Measurements from ENCODE around the gene TM4SF1.

The TM4SF1 gene

DNA sequence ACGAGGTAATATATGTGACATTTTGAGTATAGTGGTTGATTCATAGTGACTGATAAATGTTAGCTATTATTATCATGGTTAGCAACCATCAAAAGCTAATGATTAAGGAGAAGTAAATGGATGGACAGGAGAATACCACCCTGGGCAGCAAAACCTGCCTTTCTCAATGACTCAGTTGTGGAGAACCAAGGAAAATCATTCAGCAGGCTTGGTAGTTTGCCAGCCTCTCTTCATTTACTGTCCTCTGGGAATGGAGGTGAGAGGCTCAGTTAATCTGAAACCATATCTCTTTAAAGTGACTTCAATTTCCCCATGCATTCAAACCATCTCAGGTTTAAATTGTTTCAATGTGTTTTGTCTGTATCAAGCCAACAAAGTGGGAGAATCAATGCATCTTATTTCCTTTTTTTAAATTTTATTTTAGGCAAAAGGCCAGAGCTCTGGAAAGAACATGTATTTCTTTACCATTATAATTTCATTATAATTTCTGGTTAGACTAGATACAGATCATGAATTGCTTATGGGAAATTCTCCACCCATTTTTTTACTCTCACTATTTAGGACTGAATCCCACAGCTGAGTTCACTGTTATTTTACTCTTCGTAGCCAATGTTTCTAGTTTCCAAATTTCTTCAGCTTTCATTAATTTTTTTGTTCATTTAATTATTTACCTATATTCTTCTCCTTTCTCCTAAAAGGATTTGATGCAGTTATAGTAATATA lies 46.7 kb downstream of the TM4SF1 start:
- TF ChIP-seq, protein P1, sequence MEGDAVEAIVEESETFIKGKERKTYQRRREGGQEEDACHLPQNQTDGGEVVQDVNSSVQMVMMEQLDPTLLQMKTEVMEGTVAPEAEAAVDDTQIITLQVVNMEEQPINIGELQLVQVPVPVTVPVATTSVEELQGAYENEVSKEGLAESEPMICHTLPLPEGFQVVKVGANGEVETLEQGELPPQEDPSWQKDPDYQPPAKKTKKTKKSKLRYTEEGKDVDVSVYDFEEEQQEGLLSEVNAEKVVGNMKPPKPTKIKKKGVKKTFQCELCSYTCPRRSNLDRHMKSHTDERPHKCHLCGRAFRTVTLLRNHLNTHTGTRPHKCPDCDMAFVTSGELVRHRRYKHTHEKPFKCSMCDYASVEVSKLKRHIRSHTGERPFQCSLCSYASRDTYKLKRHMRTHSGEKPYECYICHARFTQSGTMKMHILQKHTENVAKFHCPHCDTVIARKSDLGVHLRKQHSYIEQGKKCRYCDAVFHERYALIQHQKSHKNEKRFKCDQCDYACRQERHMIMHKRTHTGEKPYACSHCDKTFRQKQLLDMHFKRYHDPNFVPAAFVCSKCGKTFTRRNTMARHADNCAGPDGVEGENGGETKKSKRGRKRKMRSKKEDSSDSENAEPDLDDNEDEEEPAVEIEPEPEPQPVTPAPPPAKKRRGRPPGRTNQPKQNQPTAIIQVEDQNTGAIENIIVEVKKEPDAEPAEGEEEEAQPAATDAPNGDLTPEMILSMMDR (IDR thresholded peaks at IDR 0.05; ENCODE audit: extremely low read depth, missing control alignments): no peak
- DNase-seq (ENCODE audit: low spot score): no peak

DNA sequence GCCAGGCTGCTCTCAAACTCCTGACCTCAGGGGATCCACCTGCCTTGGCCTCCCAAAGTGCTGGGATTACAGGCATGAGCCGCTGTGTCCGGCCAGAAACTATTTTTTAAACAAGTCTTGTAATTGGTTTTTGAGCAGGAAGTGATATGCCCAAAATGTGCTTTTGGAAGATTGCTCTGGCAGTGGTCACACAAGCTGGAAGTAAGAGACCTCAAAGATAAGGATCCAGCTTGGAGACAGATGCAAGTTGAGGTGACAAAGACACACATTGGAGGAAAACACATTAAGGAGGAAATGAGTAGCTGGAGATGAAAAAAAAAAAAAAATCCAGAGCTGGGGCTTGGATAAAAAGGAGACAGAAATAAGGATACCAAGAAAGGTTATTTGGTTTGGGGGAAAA lies 50.3 kb downstream of the TM4SF1 start:
- DNase-seq (ENCODE audit: low spot score): no peak
- TF ChIP-seq, protein P1 (IDR thresholded peaks at IDR 0.05; ENCODE audit: extremely low read depth, missing control alignments): no peak

DNA sequence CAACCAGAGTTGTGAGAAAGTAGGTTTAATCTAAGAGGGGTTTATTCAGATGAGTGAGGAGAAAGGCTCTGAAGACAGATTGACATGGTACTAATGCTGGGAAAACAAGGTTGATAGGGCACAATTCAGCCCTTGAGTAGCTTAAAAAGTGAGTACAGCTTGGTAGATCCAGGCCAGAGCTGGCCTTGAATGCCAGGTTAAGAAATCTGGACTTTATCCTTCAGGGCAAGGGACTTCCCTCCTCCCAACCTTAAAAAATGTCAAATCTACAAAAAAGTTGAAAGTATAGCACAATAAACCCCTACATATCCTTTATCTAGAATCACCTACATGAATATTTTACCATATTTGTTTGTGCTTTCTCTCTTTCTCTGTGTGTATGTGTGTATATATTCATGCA lies 51.9 kb downstream of the TM4SF1 start:
- TF ChIP-seq, protein P1 (IDR thresholded peaks at IDR 0.05; ENCODE audit: extremely low read depth, missing control alignments): no peak
- DNase-seq (ENCODE audit: low spot score): no peak

DNA sequence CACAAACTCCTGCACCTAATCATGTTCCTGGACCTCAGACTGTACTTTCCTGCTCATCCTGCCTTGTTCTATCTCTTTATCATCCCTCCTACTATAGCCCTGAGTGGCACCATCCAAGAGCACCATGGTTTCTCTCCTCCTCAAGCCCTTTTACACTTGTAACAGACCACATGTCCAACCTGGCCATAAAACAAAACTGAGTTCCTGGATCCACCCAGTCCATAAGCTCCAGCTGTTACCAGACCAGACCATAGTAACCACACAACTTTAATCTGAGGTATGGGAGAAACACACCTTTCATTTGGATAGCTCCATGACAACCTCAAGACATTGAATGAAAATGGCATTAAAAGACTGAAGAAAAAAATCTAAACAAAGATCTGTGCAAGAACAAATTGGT lies 53.1 kb downstream of the TM4SF1 start:
- TF ChIP-seq, protein P1 (IDR thresholded peaks at IDR 0.05; ENCODE audit: extremely low read depth, missing control alignments): no peak
- DNase-seq (ENCODE audit: low spot score): no peak

DNA sequence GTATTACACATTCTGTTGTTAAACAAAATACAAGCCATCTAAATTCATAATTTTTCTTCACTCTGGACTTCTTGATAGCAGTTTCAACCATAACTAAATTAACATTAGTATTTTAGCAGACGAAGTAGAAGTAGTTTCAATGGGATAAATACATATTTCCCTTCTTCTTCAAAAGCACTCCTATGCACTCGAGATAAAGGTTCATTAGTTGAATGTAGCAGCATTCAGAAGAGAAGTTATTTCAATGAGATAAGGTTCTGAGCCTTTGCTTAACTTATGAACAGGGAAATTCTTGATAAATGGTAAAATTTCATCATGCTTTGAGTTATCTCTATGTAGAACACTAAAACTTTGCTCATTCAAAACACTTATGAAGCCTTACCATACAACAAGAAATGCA lies 55.8 kb downstream of the TM4SF1 start:
- DNase-seq (ENCODE audit: low spot score): no peak
- TF ChIP-seq, protein P1 (IDR thresholded peaks at IDR 0.05; ENCODE audit: extremely low read depth, missing control alignments): no peak

DNA sequence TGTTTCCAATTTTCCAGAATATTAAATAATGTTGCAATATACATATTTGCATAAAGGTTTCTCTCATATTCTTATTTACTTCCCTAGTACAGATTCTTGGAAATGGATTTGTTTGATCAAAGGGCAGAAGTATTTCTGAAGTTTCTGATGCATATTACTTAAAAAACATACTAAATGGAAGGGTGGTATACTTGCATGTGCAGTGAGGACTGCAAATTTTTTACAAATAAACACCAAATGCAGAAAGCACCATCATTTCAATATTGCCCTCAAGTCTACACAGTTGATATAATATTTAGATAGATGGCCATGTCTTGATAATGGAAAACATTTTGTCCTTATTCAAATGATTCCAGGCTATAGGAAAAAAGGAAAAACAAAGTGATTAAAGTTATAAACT lies 56.3 kb downstream of the TM4SF1 start:
- DNase-seq (ENCODE audit: low spot score): no peak
- TF ChIP-seq, protein P1 (IDR thresholded peaks at IDR 0.05; ENCODE audit: extremely low read depth, missing control alignments): no peak

DNA sequence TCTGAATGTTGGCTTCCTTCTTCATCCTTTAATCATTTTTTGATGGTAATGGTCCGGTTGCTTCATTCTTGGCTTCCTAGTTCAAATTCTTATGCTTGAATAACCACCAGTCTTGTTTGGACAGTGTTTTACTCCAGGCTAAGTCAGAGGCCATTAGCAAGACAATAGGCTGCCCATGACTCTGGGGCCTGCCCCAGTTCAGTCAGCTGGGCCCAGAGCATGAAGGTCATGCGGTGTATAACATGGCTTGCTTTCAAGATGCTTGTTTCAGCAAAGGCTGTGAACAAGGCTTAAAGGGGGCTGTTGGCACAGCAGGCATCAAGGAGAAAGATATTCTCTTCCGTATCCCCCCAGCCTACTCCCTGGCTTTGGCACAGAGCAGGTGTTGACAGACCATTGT lies 57.7 kb downstream of the TM4SF1 start:
- TF ChIP-seq, protein P1 (IDR thresholded peaks at IDR 0.05; ENCODE audit: extremely low read depth, missing control alignments): no peak
- no peak for DNase-seq (ENCODE audit: low spot score)

All from GM20000 (cell line).